BE2C (cell line): Measurements from ENCODE around the gene DDI2.

Experiments used
- DNase-seq: peaks from one replicate; pipeline ENCODE4 v3.0.0-alpha.2; 2020
- H3K27me3 ChIP-seq: fragments of 250-450 bp; sonication (Bioruptor Pico); 2 replicates; pipeline ENCODE4 v1.5.1; 2020; ENCODE audit warnings: mild to moderate bottlenecking
- H3K36me3 ChIP-seq: fragments of 250-450 bp; sonication (Bioruptor Pico); 2 replicates; pipeline ENCODE4 v1.5.1; 2020; ENCODE audit warnings: mild to moderate bottlenecking
- H3K4me1 ChIP-seq: fragments of 250-450 bp; sonication (Bioruptor Pico); 2 replicates; pipeline ENCODE4 v1.5.1; 2020
- H3K4me3 ChIP-seq: 2 replicates; pipeline ENCODE4 v1.5.1; 2011; ENCODE audit warnings: low read depth, low read length
- H3K9me3 ChIP-seq: fragments of 250-450 bp; sonication (Bioruptor Pico); 2 replicates; pipeline ENCODE4 v1.5.1; 2020
- CTCF ChIP-seq: IDR thresholded peaks from 2 replicates; pipeline ENCODE4 v1.5.1; 2012; ENCODE audit warnings: mild to moderate bottlenecking, low read depth, low read length

DDI2 gene

GRCh38 chr1:15623435-15623834, 6.2 kb downstream of the DDI2 start:
- Histone ChIP-seq H3K36me3 (no peaks in the 10 kb centered on the region), H3K4me1 (no peaks in the 10 kb centered on the region), H3K4me3 (no peak overlapping the region), H3K9me3 (no peaks in the 10 kb centered on the region), H3K27me3 (no peaks in the 10 kb centered on the region)
- DNase-seq: no peak
- TF ChIP-seq CTCF: no peak

- H3K4me3 ChIP-seq: no peak overlapping the region
- no peaks in the 10 kb centered on the region for H3K36me3 ChIP-seq
- no peak for DNase-seq
- H3K27me3 ChIP-seq: no peaks in the 10 kb centered on the region
- no peak for TF ChIP-seq CTCF
- no peaks in the 10 kb centered on the region for H3K4me1 ChIP-seq
- H3K9me3 ChIP-seq: no peaks in the 10 kb centered on the region
Observed at GRCh38 chr1:15624133-15624714, 7.0 kb downstream of the DDI2 start.

GRCh38 chr1:15625056-15625917, 8.0 kb downstream of the DDI2 start:
- H3K36me3 ChIP-seq: peaks cover 1% of the 10 kb centered on the region; the same call in 1 of the 2 replicates
- no peaks in the 10 kb centered on the region for H3K9me3 ChIP-seq
- no peak overlapping the region for H3K4me3 ChIP-seq
- no peaks in the 10 kb centered on the region for H3K4me1 ChIP-seq
- no peak for TF ChIP-seq CTCF
- DNase-seq: no peak
- no peaks in the 10 kb centered on the region for H3K27me3 ChIP-seq

GRCh38 chr1:15626269-15626950, 9.2 kb downstream of the DDI2 start:
- Histone ChIP-seq H3K27me3 (no peaks in the 10 kb centered on the region), H3K4me1 (no peaks in the 10 kb centered on the region), H3K36me3 (peaks cover 6% of the 10 kb centered on the region; the same call in 1 of the 2 replicates), H3K9me3 (no peaks in the 10 kb centered on the region), H3K4me3 (no peak overlapping the region)
- no peak for DNase-seq
- TF ChIP-seq CTCF: no peak

GRCh38 chr1:15627343-15627988, 10.2 kb downstream of the DDI2 start:
- Histone ChIP-seq H3K27me3 (no peaks in the 10 kb centered on the region), H3K36me3 (peaks cover 6% of the 10 kb centered on the region; the same call in 1 of the 2 replicates), H3K4me3 (no peak overlapping the region), H3K9me3 (no peaks in the 10 kb centered on the region), H3K4me1 (no peaks in the 10 kb centered on the region)
- DNase-seq: no peak
- TF ChIP-seq CTCF: no peak
